ENCODE measurements around the gene CGREF1.

GRCh38 chr2:27067385-27067784 is 51.5 kb downstream of the CGREF1 start:
- TF ChIP-seq CTCF (IDR thresholded peaks at IDR 0.05) (no peak), EZH2 (IDR thresholded peaks at IDR 0.05; ENCODE audit: borderline replicate concordance, insufficient read depth, low read depth, low read length, poor library complexity, severe bottlenecking) (no peak)
